Prostate gland (tissue), 2 donors: ENCODE data around the gene MUC2. TPM values are rescaled to one million over a fixed set of nuclear protein-coding genes. Genes with fewer than 3 reads are reported as not detected.

Source experiments
- DNase-seq: peaks from one replicate; pipeline ENCODE4 v3.0.0-alpha.2; 2019; ENCODE audit warnings: low spot score
- H3K27ac ChIP-seq, 2 donors: fragments of 200-600 bp; sonication (generic); 2 replicates each; pipeline ENCODE4 v1.5.1; 2017 to 2019
- H3K27me3 ChIP-seq: fragments of 200-600 bp; sonication (generic); replicated peaks from 2 replicates; pipeline ENCODE4 v1.5.1; 2019; ENCODE audit not compliant: insufficient read depth
- H3K36me3 ChIP-seq, 2 donors: fragments of 200-600 bp; sonication (generic); 1 replicate in 1 of 2; 2 replicates in 1 of 2; pipeline versions ENCODE4 v1.5.1 to v1.8.1; 2017 to 2019
- H3K4me1 ChIP-seq: fragments of 200-600 bp; sonication (generic); replicated peaks from 2 replicates; pipeline ENCODE4 v1.5.1; 2019
- H3K4me3 ChIP-seq, 2 donors: fragments of 200-600 bp; sonication (generic); 2 replicates each; pipeline ENCODE4 v1.5.1; 2017 to 2019
- H3K9me3 ChIP-seq: fragments of 200-600 bp; sonication (generic); 2 replicates; pipeline ENCODE4 v1.5.1; 2017
- POLR2A ChIP-seq: fragments of 450-650 bp; IDR thresholded peaks from one replicate; pipeline ENCODE4 v1.6.1; 2016; ENCODE audit warnings: antibody characterized with exemption, mild to moderate bottlenecking
- POLR2AphosphoS5 ChIP-seq: sonication (generic); formaldehyde crosslinking; IDR thresholded peaks from one replicate; pipeline ENCODE4 v1.6.1; 2017; ENCODE audit warnings: antibody characterized with exemption
- WGBS: methylation state at CpG from one replicate; pipeline ENCODE4 v1.1.5; 2018; 5-methylcytosine and 5-hydroxymethylcytosine counted together
- intact Hi-C: fragments of 100-400 bp; cut with DNase I; formaldehyde crosslinking; loops from one replicate; pipeline ENCODE4 v1.14.2; 2022
- total RNA-seq, 2 donors: library from RNA; depleted of rRNA; stranded (reverse); fragments of >200 nt; gene quantifications; one replicate each; pipeline ENCODE4 v1.1.0, GENCODE V29; 2016
- TF ChIP-seq, protein P1 (sequence below), 4 experiments: fragments of 200-600 bp in 2 of 4; fragments of 450-650 bp in 2 of 4; sonication (generic) in 2 of 4; IDR thresholded peaks; 1 replicate in 3 of 4; 2 replicates in 1 of 4; pipeline ENCODE4 v1.5.1; 2016 to 2019; ENCODE audit warnings: antibody characterized with exemption in 4 of 4, mild to moderate bottlenecking in 2 of 4, moderate library complexity in 2 of 4

The MUC2 gene
- total RNA-seq, 2 donors from 2014 or later = 0.11 TPM; not detected in 1

DNA sequence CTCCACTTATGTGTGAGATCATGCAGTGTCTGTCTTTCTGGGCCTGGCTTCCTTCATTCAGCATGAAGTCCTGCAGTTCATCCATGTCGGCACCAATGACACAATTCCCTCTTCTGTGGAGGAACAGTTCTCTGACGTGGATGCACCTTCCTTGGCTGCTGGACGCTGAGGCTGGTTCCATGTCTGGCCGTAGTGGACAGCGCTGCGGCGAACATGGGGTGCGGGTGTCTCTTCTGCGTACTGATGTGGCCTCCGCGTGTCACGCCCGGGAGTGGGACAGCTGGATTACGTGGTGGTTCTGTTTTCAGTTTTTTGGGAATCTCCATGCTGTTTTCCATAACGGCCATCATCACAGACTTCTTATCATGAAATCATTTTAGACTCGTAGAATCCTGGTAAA, 16.9 kb upstream of the MUC2 start:
- 89% methylated on average over 16 of the region's 16 CpGs for WGBS
- H3K4me1 ChIP-seq = peaks cover 19% of the 10 kb centered on the region
- no peaks in the 10 kb centered on the region for H3K36me3 ChIP-seq
- H3K27me3 ChIP-seq = no peaks in the 10 kb centered on the region
- intact Hi-C loops = no loop called here
- H3K9me3 ChIP-seq = no peaks in the 10 kb centered on the region
- TF ChIP-seq POLR2AphosphoS5 = no peak
- TF ChIP-seq POLR2A = no peak
- TF ChIP-seq, protein P1, sequence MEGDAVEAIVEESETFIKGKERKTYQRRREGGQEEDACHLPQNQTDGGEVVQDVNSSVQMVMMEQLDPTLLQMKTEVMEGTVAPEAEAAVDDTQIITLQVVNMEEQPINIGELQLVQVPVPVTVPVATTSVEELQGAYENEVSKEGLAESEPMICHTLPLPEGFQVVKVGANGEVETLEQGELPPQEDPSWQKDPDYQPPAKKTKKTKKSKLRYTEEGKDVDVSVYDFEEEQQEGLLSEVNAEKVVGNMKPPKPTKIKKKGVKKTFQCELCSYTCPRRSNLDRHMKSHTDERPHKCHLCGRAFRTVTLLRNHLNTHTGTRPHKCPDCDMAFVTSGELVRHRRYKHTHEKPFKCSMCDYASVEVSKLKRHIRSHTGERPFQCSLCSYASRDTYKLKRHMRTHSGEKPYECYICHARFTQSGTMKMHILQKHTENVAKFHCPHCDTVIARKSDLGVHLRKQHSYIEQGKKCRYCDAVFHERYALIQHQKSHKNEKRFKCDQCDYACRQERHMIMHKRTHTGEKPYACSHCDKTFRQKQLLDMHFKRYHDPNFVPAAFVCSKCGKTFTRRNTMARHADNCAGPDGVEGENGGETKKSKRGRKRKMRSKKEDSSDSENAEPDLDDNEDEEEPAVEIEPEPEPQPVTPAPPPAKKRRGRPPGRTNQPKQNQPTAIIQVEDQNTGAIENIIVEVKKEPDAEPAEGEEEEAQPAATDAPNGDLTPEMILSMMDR (IDR thresholded peaks at IDR 0.05) = no peak
- H3K4me3 ChIP-seq = no peak overlapping the region
- H3K27ac ChIP-seq = no peak overlapping the region
- no peak for DNase-seq

- H3K27me3 ChIP-seq = no peaks in the 10 kb centered on the region
Observed at GRCh38 chr11:1059759-1060158, 14.9 kb upstream of the MUC2 start.

GRCh38 chr11:1060410-1060809, 14.3 kb upstream of the MUC2 start:
- Histone ChIP-seq H3K27me3 (no peaks in the 10 kb centered on the region), H3K4me3 (no peak overlapping the region), H3K9me3 (no peaks in the 10 kb centered on the region), H3K4me1 (peaks cover 1% of the 10 kb centered on the region), H3K36me3 (no peaks in the 10 kb centered on the region), H3K27ac (no peak overlapping the region)
- intact Hi-C loops = no loop called here
- DNase-seq = no peak
- WGBS = 71% methylated on average over 16 of the region's 16 CpGs
- no peak for TF ChIP-seq POLR2A
- TF ChIP-seq POLR2AphosphoS5 = no peak
- TF ChIP-seq, protein P1 (IDR thresholded peaks at IDR 0.05) = no peak

More at GRCh38 chr11:1059759-1060158, 14.9 kb upstream of the MUC2 start:
- intact Hi-C loops = no loop called here
- H3K9me3 ChIP-seq = no peaks in the 10 kb centered on the region
- H3K4me1 ChIP-seq = peaks cover 6% of the 10 kb centered on the region
- no peaks in the 10 kb centered on the region for H3K36me3 ChIP-seq
- no peak for DNase-seq
- H3K4me3 ChIP-seq = no peak overlapping the region
- 88% methylated on average over 15 of the region's 15 CpGs for WGBS
- TF ChIP-seq POLR2AphosphoS5 (no peak), POLR2A (no peak)
- TF ChIP-seq, protein P1 (IDR thresholded peaks at IDR 0.05) = no peak
- H3K27ac ChIP-seq = no peak overlapping the region

- H3K27ac ChIP-seq = no peak overlapping the region
- H3K9me3 ChIP-seq = no peaks in the 10 kb centered on the region
- intact Hi-C loops = no loop called here
- H3K4me3 ChIP-seq = no peak overlapping the region
- no peaks in the 10 kb centered on the region for H3K27me3 ChIP-seq
- DNase-seq = no peak
- TF ChIP-seq POLR2AphosphoS5 (peak; percentile 5), POLR2A (no peak)
- TF ChIP-seq, protein P1 (IDR thresholded peaks at IDR 0.05) = no peak
- WGBS = 57% methylated on average over 18 of the region's 18 CpGs
- H3K4me1 ChIP-seq = no peaks in the 10 kb centered on the region
- H3K36me3 ChIP-seq = no peaks in the 10 kb centered on the region
Observed at GRCh38 chr11:1060852-1061616, 13.6 kb upstream of the MUC2 start.
